ENCODE measurements around the gene PDE7B. TPM values are rescaled to one million over a fixed set of nuclear protein-coding genes. Genes with fewer than 3 reads are reported as not detected.
"Not testable (repeated sequence)": the region's sequence is repeated elsewhere in the genome, so short reads cannot be mapped to it uniquely, and the experiment has no call there.

Gene PDE7B
- total RNA-seq, 2 experiments from 2014 or later = 0.05 to 0.12 TPM

GRCh38 chr6:136117081-136117480, 265.6 kb downstream of the PDE7B start:
- intact Hi-C loops (cut with micrococcal nuclease) = no loop called here
- H3K27me3 Mint-ChIP-seq = peaks cover 5% of the 10 kb centered on the region
- ChIA-PET POLR2A (no interaction called here), CTCF (interaction anchor here (0.6 kb wide), 1 partner anchor 302 kb away, joined by 3 read pairs; no protein-coding TSS in a partner anchor)
- H3K4me1 Mint-ChIP-seq (ENCODE audit: low read depth) = no peaks in the 10 kb centered on the region
- H3K36me3 Mint-ChIP-seq = no peaks in the 10 kb centered on the region
- H3K9me3 Mint-ChIP-seq = no peaks in the 10 kb centered on the region
- H3K4me3 Mint-ChIP-seq = no peak overlapping the region
- H3K27ac Mint-ChIP-seq = no peak overlapping the region
- DNase-seq = no peak

DNA sequence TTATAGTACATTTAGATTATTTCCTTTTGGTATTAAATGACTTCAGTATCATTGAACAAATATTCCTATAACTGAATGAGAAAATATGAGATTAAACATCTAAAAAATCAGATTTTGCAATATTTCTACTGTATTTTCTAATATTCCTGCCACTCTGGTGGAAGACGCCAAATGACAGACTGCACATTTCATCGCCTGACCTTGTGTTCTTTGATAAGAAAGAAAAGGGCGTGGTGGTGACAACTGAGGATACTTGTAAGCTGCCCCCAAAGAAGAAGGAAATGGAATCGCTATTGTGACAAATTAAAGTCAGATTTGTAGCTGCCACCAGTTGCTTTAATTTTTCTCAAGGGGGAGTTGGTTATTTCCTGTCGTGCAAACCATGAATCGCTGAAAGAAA, 267.3 kb downstream of the PDE7B start:
- intact Hi-C loops (cut with micrococcal nuclease) = no loop called here
- ChIA-PET CTCF (no interaction called here), POLR2A (no interaction called here)
- no peaks in the 10 kb centered on the region for H3K9me3 Mint-ChIP-seq
- no peaks in the 10 kb centered on the region for H3K4me1 Mint-ChIP-seq (ENCODE audit: low read depth)
- peaks cover 3% of the 10 kb centered on the region for H3K27me3 Mint-ChIP-seq
- H3K36me3 Mint-ChIP-seq = no peaks in the 10 kb centered on the region
- no peak for DNase-seq
- H3K27ac Mint-ChIP-seq = no peak overlapping the region
- H3K4me3 Mint-ChIP-seq = no peak overlapping the region

DNA sequence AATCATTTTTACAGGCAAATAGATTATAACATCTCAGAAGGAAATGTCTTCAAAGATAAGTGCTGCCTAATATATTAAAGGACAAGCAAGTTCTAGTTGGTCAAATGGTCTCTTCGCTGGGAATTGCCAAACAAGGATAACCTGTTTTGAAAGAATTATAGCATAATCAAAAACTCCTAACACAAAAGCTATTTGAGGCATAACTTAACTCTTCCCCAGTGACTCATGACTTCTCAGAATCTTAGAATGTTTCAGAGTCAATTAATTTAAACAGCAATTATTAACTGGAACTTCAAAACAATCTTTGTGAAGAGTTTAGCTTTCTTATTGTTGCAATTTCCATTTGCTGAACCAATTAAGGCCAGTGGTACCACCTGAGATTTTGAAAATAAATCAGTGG, 272.0 kb downstream of the PDE7B start:
- DNase-seq = no peak
- Mint-ChIP-seq H3K4me3 (no peak overlapping the region), H3K27ac (no peak overlapping the region), H3K9me3 (no peaks in the 10 kb centered on the region), H3K4me1 (ENCODE audit: low read depth) (no peaks in the 10 kb centered on the region), H3K36me3 (no peaks in the 10 kb centered on the region), H3K27me3 (peaks cover 1% of the 10 kb centered on the region)
- CTCF ChIA-PET = no interaction called here
- intact Hi-C loops (cut with micrococcal nuclease) = no loop called here
- POLR2A ChIA-PET = no interaction called here

DNA sequence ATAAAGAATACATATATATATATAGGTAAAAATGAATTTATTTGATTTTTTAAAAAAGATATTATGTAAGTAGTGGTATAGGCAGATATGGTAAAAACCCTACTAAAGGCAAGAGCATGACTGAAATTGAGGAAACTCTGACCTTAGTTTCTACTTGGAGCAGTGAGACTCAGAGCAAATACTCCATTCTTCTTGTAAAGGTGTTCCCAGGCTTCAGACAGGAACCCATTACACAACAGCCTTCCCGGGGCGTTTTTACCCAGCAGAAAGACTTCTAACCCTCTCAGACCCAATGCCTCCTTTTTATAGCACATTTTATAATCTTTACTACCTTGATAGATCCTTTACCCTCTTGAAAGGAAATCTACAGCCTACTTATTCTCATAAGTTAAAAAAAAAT, 274.1 kb downstream of the PDE7B start:
- H3K9me3 Mint-ChIP-seq = no peaks in the 10 kb centered on the region
- H3K27me3 Mint-ChIP-seq = peaks cover 1% of the 10 kb centered on the region
- ChIA-PET POLR2A (no interaction called here), CTCF (no interaction called here)
- no peak overlapping the region for H3K4me3 Mint-ChIP-seq
- no peak overlapping the region for H3K27ac Mint-ChIP-seq
- no peak for DNase-seq
- no peaks in the 10 kb centered on the region for H3K4me1 Mint-ChIP-seq (ENCODE audit: low read depth)
- no peaks in the 10 kb centered on the region for H3K36me3 Mint-ChIP-seq
- intact Hi-C loops (cut with micrococcal nuclease) = no loop called here

DNA sequence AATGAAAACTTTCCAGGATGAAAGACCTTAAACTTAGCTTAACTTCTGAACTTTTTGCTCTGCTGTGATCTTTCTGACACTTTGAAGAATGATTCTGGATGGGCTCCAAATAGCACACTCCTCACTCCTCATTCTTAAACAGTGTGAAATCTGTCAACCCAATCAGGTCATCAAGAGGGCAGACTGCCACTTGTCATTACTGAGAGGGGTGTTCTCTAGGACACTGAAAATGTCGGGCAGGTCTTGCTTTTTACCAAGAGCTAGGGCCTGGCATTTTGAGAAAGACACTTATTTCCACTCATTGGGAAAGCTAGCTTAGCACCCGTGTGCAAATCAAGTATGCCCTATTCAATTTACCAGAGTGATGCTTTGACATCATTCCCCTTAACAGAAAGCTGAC, 276.4 kb downstream of the PDE7B start:
- H3K27ac Mint-ChIP-seq = no peak overlapping the region
- ChIA-PET CTCF (no interaction called here), POLR2A (no interaction called here)
- no peaks in the 10 kb centered on the region for H3K4me1 Mint-ChIP-seq (ENCODE audit: low read depth)
- H3K36me3 Mint-ChIP-seq = no peaks in the 10 kb centered on the region
- intact Hi-C loops (cut with micrococcal nuclease) = no loop called here
- no peaks in the 10 kb centered on the region for H3K9me3 Mint-ChIP-seq
- peaks cover 1% of the 10 kb centered on the region for H3K27me3 Mint-ChIP-seq
- DNase-seq = no peak
- H3K4me3 Mint-ChIP-seq = no peak overlapping the region

DNA sequence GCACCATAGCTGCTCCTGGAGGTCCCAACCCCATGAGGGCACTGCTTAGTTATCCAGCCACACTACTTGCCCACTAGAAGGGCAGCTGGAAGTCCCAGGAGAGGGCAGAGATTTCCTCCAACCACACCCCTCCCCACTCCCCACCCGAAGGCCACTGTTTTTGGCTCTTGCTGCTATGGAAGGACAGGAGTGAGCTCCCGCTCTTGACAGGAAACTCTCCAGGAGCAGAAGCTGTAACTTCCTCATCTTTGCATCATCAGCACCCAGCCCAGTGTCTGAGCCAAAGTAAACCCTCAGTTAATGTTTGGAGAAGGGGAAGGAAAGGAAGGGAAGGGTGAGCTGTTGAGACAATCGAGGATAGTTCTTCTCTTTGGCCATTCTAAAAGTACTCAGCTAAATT, 277.9 kb downstream of the PDE7B start:
- ChIA-PET POLR2A (no interaction called here), CTCF (no interaction called here)
- DNase-seq = no peak
- no peaks in the 10 kb centered on the region for H3K36me3 Mint-ChIP-seq
- no peaks in the 10 kb centered on the region for H3K9me3 Mint-ChIP-seq
- H3K27ac Mint-ChIP-seq = no peak overlapping the region
- peaks cover 3% of the 10 kb centered on the region for H3K27me3 Mint-ChIP-seq
- no peaks in the 10 kb centered on the region for H3K4me1 Mint-ChIP-seq (ENCODE audit: low read depth)
- no peak overlapping the region for H3K4me3 Mint-ChIP-seq
- intact Hi-C loops (cut with micrococcal nuclease) = no loop called here

- intact Hi-C loops (cut with micrococcal nuclease) = no loop called here
- H3K36me3 Mint-ChIP-seq = no peaks in the 10 kb centered on the region
- DNase-seq = no peak
- CTCF ChIA-PET = no interaction called here
- no peaks in the 10 kb centered on the region for H3K9me3 Mint-ChIP-seq
- no peak overlapping the region for H3K4me3 Mint-ChIP-seq
- peaks cover 2% of the 10 kb centered on the region for H3K27me3 Mint-ChIP-seq
- H3K27ac Mint-ChIP-seq = no peak overlapping the region
- POLR2A ChIA-PET = no interaction called here
- no peaks in the 10 kb centered on the region for H3K4me1 Mint-ChIP-seq (ENCODE audit: low read depth)
Measured at GRCh38 chr6:136134268-136134667, 282.8 kb downstream of the PDE7B start.

GRCh38 chr6:136134751-136135150, 283.2 kb downstream of the PDE7B start:
- POLR2A ChIA-PET = no interaction called here
- Mint-ChIP-seq H3K9me3 (no peaks in the 10 kb centered on the region), H3K27me3 (peaks cover 2% of the 10 kb centered on the region), H3K4me3 (no peak overlapping the region), H3K36me3 (no peaks in the 10 kb centered on the region), H3K4me1 (ENCODE audit: low read depth) (no peaks in the 10 kb centered on the region), H3K27ac (no peak overlapping the region)
- DNase-seq = no peak
- intact Hi-C loops (cut with micrococcal nuclease) = no loop called here
- CTCF ChIA-PET = no interaction called here

DNA sequence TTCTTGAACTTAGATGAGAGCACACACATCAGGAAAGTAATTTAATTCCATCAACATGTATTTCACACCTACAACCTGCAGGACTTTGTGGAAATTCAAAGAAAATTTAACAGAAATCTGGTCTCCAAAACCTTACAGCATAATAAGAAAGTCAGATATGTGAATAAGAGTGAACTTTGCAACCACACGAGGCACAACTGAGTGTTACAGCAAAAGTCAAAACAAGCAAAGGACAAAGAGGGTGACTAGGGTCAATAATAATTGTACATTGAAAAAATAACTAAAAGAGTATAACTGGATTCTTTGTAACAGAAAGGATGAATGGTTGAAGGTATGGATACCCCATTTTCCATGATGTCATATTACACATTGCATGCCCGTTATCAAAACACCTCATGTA, 284.8 kb downstream of the PDE7B start:
- Mint-ChIP-seq H3K36me3 (no peaks in the 10 kb centered on the region), H3K27ac (no peak overlapping the region), H3K27me3 (peaks cover 2% of the 10 kb centered on the region), H3K4me1 (ENCODE audit: low read depth) (no peaks in the 10 kb centered on the region), H3K9me3 (no peaks in the 10 kb centered on the region), H3K4me3 (no peak overlapping the region)
- ChIA-PET POLR2A (no interaction called here), CTCF (no interaction called here)
- no peak for DNase-seq
- intact Hi-C loops (cut with micrococcal nuclease) = no loop called here

DNA sequence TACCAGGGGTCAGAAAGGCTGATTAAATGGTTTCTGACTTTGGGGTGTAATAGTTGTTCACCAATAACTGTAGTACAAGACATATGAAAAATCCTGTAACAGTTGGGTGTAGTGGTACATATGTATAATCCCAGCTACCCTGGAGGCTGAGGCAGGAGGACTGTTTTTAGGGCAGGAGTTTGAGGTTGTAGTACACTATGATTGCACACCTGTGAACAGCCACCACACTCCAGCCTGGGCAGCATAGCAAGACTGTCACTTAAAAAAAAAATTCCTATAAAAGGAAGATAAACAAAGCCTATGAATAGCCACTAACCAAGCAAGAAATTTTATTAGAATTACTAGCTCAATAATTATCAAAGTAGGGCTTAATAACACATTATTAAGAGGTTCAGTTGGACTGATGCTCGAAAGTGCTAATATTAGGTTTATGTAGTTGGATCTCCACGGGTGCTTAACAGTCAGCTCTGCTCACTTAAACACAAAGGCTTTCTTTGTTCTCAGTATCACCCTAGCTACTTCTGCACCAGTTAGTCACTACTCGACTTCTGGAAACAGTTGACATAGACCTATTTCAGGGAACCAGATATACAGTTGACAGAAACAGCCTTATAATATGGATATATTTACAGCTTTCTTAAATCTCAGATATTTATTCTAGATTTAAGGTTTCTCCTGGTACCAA, 285.6 kb downstream of the PDE7B start:
- no peaks in the 10 kb centered on the region for H3K36me3 Mint-ChIP-seq
- H3K4me1 Mint-ChIP-seq (ENCODE audit: low read depth) = no peaks in the 10 kb centered on the region
- no peak overlapping the region for H3K4me3 Mint-ChIP-seq
- no peak for DNase-seq
- ChIA-PET POLR2A (no interaction called here), CTCF (interaction anchor here (0.6 kb wide), 1 partner anchor 14 kb away, joined by 3 read pairs; no protein-coding TSS in a partner anchor)
- intact Hi-C loops (cut with micrococcal nuclease) = no loop called here
- no peak overlapping the region for H3K27ac Mint-ChIP-seq
- peaks cover 5% of the 10 kb centered on the region for H3K9me3 Mint-ChIP-seq
- H3K27me3 Mint-ChIP-seq = peaks cover 2% of the 10 kb centered on the region

DNA sequence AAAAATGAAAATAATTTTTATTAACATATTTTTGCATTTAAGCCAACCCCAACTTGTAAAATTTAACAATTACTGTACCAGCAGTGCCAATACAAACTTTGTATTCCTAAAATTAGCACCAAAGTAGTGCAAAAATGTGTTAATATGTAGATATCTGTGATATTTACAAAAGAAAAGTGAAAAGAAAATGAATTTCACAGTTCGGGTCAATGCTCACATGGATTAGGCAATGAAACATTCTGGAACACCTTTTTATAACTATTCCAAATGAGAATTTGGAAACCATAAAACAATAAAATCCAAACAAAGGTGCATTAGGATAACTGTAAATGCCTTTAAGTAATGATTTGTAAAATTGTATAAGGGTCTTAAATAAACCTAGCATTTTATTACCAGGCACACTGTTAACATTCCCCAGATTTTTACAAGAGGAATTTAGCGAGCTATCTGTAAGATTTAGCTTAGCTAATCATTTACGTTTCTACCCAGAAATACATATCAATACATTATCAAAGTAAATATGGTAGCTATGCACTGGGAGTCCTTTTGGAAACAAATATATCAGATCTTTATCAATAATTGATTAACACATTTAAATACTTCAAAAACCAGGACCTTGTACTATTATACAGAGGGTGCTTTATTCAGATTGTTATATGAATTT, 286.4 kb downstream of the PDE7B start:
- no peak overlapping the region for H3K4me3 Mint-ChIP-seq
- CTCF ChIA-PET = interaction anchor here (0.6 kb wide), 1 partner anchor 15 kb away, joined by 3 read pairs; no protein-coding TSS in a partner anchor
- intact Hi-C loops (cut with micrococcal nuclease) = no loop called here
- DNase-seq = no peak
- POLR2A ChIA-PET = no interaction called here
- no peaks in the 10 kb centered on the region for H3K36me3 Mint-ChIP-seq
- peaks cover 5% of the 10 kb centered on the region for H3K9me3 Mint-ChIP-seq
- H3K27ac Mint-ChIP-seq = no peak overlapping the region
- H3K27me3 Mint-ChIP-seq = peaks cover 2% of the 10 kb centered on the region
- no peaks in the 10 kb centered on the region for H3K4me1 Mint-ChIP-seq (ENCODE audit: low read depth)

DNA sequence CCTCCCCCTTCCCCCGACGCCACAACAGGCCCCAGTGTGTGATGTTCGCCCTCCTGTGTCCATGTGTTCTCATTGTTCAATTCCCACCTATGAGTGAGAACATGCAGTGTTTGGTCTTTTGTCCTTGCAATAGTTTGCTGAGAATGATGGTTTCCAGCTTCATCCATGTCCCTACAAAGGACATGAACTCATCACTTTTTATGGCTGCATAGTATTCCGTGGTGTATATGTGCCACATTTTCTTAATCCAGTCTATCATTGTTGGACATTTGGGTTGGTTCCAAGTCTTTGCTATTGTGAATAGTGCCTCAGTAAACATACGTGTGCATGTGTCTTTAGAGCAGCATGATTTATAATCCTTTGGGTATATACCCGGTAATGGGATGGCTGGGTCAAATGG, 287.6 kb downstream of the PDE7B start:
- H3K4me1 Mint-ChIP-seq (ENCODE audit: low read depth); CTCF ChIA-PET; DNase-seq; POLR2A ChIA-PET; intact Hi-C loops (cut with micrococcal nuclease); H3K36me3 Mint-ChIP-seq; H3K9me3 Mint-ChIP-seq; H3K27ac Mint-ChIP-seq; H3K4me3 Mint-ChIP-seq; H3K27me3 Mint-ChIP-seq: not testable (repeated sequence)

GRCh38 chr6:136144251-136145023, 292.9 kb downstream of the PDE7B start:
- no peak for DNase-seq
- Mint-ChIP-seq H3K36me3 (no peaks in the 10 kb centered on the region), H3K9me3 (peaks cover 5% of the 10 kb centered on the region), H3K4me3 (no peak overlapping the region), H3K27me3 (peaks cover 5% of the 10 kb centered on the region), H3K4me1 (ENCODE audit: low read depth) (no peaks in the 10 kb centered on the region), H3K27ac (no peak overlapping the region)
- POLR2A ChIA-PET = no interaction called here
- intact Hi-C loops (cut with micrococcal nuclease) = no loop called here
- CTCF ChIA-PET = no interaction called here
